Activated naive CD4-positive, alpha-beta T cell (primary cell): Measurements from ENCODE around the gene C13orf42.
A peak's percentile ranks its signal among the peaks of the same experiment; 100 is the strongest.
"Not testable (repeated sequence)": the region's sequence is repeated elsewhere in the genome, so short reads cannot be mapped to it uniquely, and the experiment has no call there.

ENCODE experiments used
- DNase-seq, 4 experiments: peaks; one replicate each; lab custom pipeline; 2025; lab: John Stamatoyannopoulos, UW

C13orf42 gene

GRCh38 chr13:51120873-51121272 lies 9.8 kb upstream of the C13orf42 start:
- DNase-seq = not testable (repeated sequence)

- no peak for DNase-seq
Observed at GRCh38 chr13:51118809-51119431, 7.8 kb upstream of the C13orf42 start.

- DNase-seq = no peak
Observed at GRCh38 chr13:51113969-51114368, 2.9 kb upstream of the C13orf42 start.

GRCh38 chr13:51113186-51113881 lies 2.3 kb upstream of the C13orf42 start:
- no peak for DNase-seq

- no peak for DNase-seq
Observed at GRCh38 chr13:51112771-51113170, 1.7 kb upstream of the C13orf42 start.

- no peak for DNase-seq
Observed at GRCh38 chr13:51111997-51112396, 923 bp upstream of the C13orf42 start.

GRCh38 chr13:51107996-51108395 lies 3.1 kb downstream of the C13orf42 start:
- no peak for DNase-seq

GRCh38 chr13:51105046-51105445 lies 6.0 kb downstream of the C13orf42 start:
- no peak for DNase-seq

- DNase-seq = no peak
Observed at GRCh38 chr13:51101636-51102235, 9.3 kb downstream of the C13orf42 start.

GRCh38 chr13:51097353-51098043 lies 13.6 kb downstream of the C13orf42 start:
- DNase-seq = no peak

GRCh38 chr13:51096131-51096530 lies 14.9 kb downstream of the C13orf42 start:
- no peak for DNase-seq

- DNase-seq = no peak
Observed at GRCh38 chr13:51093574-51093973, 17.5 kb downstream of the C13orf42 start.

- no peak for DNase-seq
Observed at GRCh38 chr13:51091839-51092238, 19.2 kb downstream of the C13orf42 start.

- no peak for DNase-seq
Observed at GRCh38 chr13:51083706-51084105, 27.4 kb downstream of the C13orf42 start.

- not testable (repeated sequence) for DNase-seq
Observed at GRCh38 chr13:51080478-51081065, 30.5 kb downstream of the C13orf42 start.

GRCh38 chr13:51071493-51071892 lies 39.6 kb downstream of the C13orf42 start:
- DNase-seq = no peak

- DNase-seq = peak; percentile 29 to 69 (median 63)
Observed at GRCh38 chr13:51070005-51070649, 40.9 kb downstream of the C13orf42 start.

GRCh38 chr13:51068501-51068900 lies 42.6 kb downstream of the C13orf42 start:
- no peak for DNase-seq

- DNase-seq = no peak
Observed at GRCh38 chr13:51067706-51068105, 43.4 kb downstream of the C13orf42 start.

GRCh38 chr13:51067210-51067701 lies 43.8 kb downstream of the C13orf42 start:
- DNase-seq = no peak

- no peak for DNase-seq
Observed at GRCh38 chr13:51066091-51066831, 44.8 kb downstream of the C13orf42 start.
